HepG2 (cell line): ENCODE results near the gene POFUT2. TPM values are rescaled to one million over a fixed set of nuclear protein-coding genes. Genes with fewer than 3 reads are reported as not detected.

Experiments used
- ESRRA ChIP-seq: sonication (generic); formaldehyde crosslinking; IDR thresholded peaks from 2 replicates; pipeline ENCODE4 v1.5.1; 2020; ENCODE audit warnings: mild to moderate bottlenecking, low read depth, missing genetic modification reagents
- FOXO1 ChIP-seq: sonication (generic); formaldehyde crosslinking; IDR thresholded peaks from 2 replicates; pipeline ENCODE4 v1.4.0; 2020; ENCODE audit warnings: missing genetic modification reagents
- GABPA ChIP-seq, 2 experiments: IDR thresholded peaks; 2 replicates each; pipeline ENCODE4 v1.6.1; 2011 to 2016; ENCODE audit warnings: low read depth in 2 of 2, low read length in 1 of 2, missing biosample characterization in 1 of 2, missing genetic modification characterization in 1 of 2
- JUNB ChIP-seq: sonication (generic); formaldehyde crosslinking; IDR thresholded peaks from 2 replicates; pipeline ENCODE4 v1.8.0; 2022; ENCODE audit warnings: missing genetic modification reagents, mild to moderate bottlenecking, borderline replicate concordance
- POLR2G ChIP-seq: fragments of 200-400 bp; formaldehyde crosslinking; IDR thresholded peaks from 2 replicates; pipeline ENCODE4 v1.6.1; 2018; ENCODE audit warnings: mild to moderate bottlenecking, low read depth, low read length, moderate library complexity
- REPIN1 ChIP-seq: sonication (generic); formaldehyde crosslinking; IDR thresholded peaks from 2 replicates; pipeline ENCODE4 v1.8.0; 2022; ENCODE audit warnings: missing genetic modification reagents, low read depth, mild to moderate bottlenecking, borderline replicate concordance
- SIN3A ChIP-seq: IDR thresholded peaks from 2 replicates; pipeline ENCODE4 v1.6.1; 2011; ENCODE audit warnings: low read depth, mild to moderate bottlenecking, control low read depth, low read length, borderline replicate concordance
- SOX6 ChIP-seq, 2 experiments: fragments of 450-650 bp in 1 of 2; sonication (generic) in 1 of 2; formaldehyde crosslinking in 1 of 2; IDR thresholded peaks; 2 replicates each; pipeline versions ENCODE4 v1.4.0 to v1.6.1; 2017 to 2020; ENCODE audit warnings: antibody characterized with exemption in 1 of 2, mild to moderate bottlenecking in 1 of 2, missing genetic modification reagents in 1 of 2
- ZNF24 ChIP-seq: fragments of 450-650 bp; IDR thresholded peaks from 2 replicates; pipeline ENCODE4 v1.6.1; 2017; ENCODE audit warnings: antibody characterized with exemption, mild to moderate bottlenecking
- ZNF329 ChIP-seq: sonication (generic); formaldehyde crosslinking; IDR thresholded peaks from 2 replicates; pipeline ENCODE4 v1.9.0; 2021; ENCODE audit warnings: low read depth, mild to moderate bottlenecking, missing genetic modification reagents
- ZNF547 ChIP-seq: sonication (generic); formaldehyde crosslinking; IDR thresholded peaks from 2 replicates; pipeline ENCODE4 v1.5.1; 2020; ENCODE audit warnings: mild to moderate bottlenecking, missing genetic modification reagents
- polyA plus RNA-seq, 8 experiments: library from polyadenylated mRNA; depleted of rRNA in 3 of 8; stranded (reverse) in 7 of 8; unstranded in 1 of 8; fragments of >200 nt; fragmentation: Illumina TruSeq in 4 of 8; extraction: Trizol in 4 of 8; gene quantifications; 2 replicates each; pipeline versions ENCODE4 v1.2.1 to v1.2.3, GENCODE V29; 2011 to 2016; ENCODE audit warnings: low read depth in 4 of 8, missing spikeins in 1 of 8, mixed read lengths in 1 of 8; ENCODE audit not compliant: insufficient read depth in 1 of 8
- total RNA-seq, 5 experiments: library from RNA; depleted of rRNA; stranded (reverse); fragments of >200 nt; fragmentation: Illumina TruSeq; extraction: Trizol; gene quantifications; 2 replicates each; pipeline ENCODE4 v1.2.3, GENCODE V29; 2016; ENCODE audit warnings: low read depth in 1 of 5
- TF ChIP-seq, protein P1 (sequence below): sonication (generic); formaldehyde crosslinking; IDR thresholded peaks from 2 replicates; pipeline ENCODE4 v1.4.0; 2020; ENCODE audit warnings: missing genetic modification reagents, borderline replicate concordance
- TF ChIP-seq, protein P2 (sequence below): sonication (generic); formaldehyde crosslinking; IDR thresholded peaks from 2 replicates; pipeline ENCODE4 v1.4.0; 2020; ENCODE audit warnings: missing genetic modification reagents
- TF ChIP-seq, protein P3 (sequence below): sonication (generic); formaldehyde crosslinking; IDR thresholded peaks from 2 replicates; pipeline ENCODE4 v1.4.0; 2020; ENCODE audit warnings: mild to moderate bottlenecking, missing genetic modification reagents

POFUT2 gene
- total and polyA plus RNA-seq, 2 of the 13 experiments (the other 11 are each of a cell fraction or from before 2014, with no cell fraction given) = 22.8 to 24.0 TPM

DNA sequence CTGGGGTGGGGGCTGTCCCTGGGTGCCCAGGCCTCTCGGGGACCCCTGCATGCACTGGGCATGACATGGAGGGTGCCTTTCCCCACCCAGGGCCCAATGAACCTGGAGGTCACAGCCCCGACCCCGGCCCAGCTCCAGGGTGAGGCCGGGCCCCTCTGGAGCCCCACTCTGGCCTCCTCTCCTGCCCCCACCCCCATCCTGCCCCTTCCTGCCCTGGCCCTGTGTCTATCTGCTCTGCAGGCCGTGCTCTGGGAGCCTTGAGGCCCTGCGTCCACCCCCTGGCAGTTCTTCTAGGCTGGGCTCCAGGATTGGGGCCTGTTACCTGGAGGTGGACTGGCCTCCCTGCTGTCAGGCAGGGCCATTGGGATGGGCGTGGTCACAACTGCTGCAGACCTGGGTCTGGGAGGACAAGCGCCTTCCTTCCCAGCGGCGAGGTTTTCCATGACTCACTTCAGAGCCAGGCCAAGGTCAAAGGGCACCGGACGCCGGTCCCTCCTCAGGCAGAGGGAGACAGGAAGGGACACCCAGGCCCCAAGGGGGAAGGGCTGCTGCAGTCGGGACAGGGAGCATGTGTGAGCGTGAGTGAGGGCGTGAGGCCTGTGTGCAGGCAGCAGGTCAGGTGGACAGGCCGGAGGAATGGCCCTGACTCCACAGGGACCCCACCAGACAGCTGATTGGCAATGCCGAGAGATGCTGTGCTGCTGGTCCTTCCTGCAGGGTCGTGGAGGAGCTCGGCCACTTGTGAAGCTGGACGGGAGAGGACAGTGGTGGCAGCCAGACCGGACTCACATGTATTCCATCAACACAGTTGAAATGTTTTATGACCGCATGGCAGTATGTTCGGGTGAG is 31.1 kb upstream of the POFUT2 start (continued):
- TF ChIP-seq, protein P1, sequence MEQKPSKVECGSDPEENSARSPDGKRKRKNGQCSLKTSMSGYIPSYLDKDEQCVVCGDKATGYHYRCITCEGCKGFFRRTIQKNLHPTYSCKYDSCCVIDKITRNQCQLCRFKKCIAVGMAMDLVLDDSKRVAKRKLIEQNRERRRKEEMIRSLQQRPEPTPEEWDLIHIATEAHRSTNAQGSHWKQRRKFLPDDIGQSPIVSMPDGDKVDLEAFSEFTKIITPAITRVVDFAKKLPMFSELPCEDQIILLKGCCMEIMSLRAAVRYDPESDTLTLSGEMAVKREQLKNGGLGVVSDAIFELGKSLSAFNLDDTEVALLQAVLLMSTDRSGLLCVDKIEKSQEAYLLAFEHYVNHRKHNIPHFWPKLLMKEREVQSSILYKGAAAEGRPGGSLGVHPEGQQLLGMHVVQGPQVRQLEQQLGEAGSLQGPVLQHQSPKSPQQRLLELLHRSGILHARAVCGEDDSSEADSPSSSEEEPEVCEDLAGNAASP (CRISPR knock-in tag) = peak; percentile 75; the same call in 1 of the 2 replicates
- no peak for TF ChIP-seq SOX6 (IDR thresholded peaks at IDR 0.05)
- TF ChIP-seq SOX6 (CRISPR knock-in tag; IDR thresholded peaks at IDR 0.05) = peak; percentile 73
- peak; percentile 22; the same call in 1 of the 2 replicates for TF ChIP-seq ESRRA (CRISPR knock-in tag)
- TF ChIP-seq GABPA (IDR thresholded peaks at IDR 0.05; ENCODE audit: low read depth, low read length) = no peak
- TF ChIP-seq GABPA (CRISPR knock-in tag; IDR thresholded peaks at IDR 0.05; ENCODE audit: low read depth) = peak; percentile 76
- TF ChIP-seq, protein P2, sequence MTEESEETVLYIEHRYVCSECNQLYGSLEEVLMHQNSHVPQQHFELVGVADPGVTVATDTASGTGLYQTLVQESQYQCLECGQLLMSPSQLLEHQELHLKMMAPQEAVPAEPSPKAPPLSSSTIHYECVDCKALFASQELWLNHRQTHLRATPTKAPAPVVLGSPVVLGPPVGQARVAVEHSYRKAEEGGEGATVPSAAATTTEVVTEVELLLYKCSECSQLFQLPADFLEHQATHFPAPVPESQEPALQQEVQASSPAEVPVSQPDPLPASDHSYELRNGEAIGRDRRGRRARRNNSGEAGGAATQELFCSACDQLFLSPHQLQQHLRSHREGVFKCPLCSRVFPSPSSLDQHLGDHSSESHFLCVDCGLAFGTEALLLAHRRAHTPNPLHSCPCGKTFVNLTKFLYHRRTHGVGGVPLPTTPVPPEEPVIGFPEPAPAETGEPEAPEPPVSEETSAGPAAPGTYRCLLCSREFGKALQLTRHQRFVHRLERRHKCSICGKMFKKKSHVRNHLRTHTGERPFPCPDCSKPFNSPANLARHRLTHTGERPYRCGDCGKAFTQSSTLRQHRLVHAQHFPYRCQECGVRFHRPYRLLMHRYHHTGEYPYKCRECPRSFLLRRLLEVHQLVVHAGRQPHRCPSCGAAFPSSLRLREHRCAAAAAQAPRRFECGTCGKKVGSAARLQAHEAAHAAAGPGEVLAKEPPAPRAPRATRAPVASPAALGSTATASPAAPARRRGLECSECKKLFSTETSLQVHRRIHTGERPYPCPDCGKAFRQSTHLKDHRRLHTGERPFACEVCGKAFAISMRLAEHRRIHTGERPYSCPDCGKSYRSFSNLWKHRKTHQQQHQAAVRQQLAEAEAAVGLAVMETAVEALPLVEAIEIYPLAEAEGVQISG = peak; percentile 65
- TF ChIP-seq ZNF547 = peak; percentile 71; the same call in 1 of the 2 replicates
- peak; percentile 50; the same call in 1 of the 2 replicates for TF ChIP-seq JUNB
- no peak for TF ChIP-seq SIN3A
- no peak for TF ChIP-seq REPIN1
- TF ChIP-seq, protein P3, sequence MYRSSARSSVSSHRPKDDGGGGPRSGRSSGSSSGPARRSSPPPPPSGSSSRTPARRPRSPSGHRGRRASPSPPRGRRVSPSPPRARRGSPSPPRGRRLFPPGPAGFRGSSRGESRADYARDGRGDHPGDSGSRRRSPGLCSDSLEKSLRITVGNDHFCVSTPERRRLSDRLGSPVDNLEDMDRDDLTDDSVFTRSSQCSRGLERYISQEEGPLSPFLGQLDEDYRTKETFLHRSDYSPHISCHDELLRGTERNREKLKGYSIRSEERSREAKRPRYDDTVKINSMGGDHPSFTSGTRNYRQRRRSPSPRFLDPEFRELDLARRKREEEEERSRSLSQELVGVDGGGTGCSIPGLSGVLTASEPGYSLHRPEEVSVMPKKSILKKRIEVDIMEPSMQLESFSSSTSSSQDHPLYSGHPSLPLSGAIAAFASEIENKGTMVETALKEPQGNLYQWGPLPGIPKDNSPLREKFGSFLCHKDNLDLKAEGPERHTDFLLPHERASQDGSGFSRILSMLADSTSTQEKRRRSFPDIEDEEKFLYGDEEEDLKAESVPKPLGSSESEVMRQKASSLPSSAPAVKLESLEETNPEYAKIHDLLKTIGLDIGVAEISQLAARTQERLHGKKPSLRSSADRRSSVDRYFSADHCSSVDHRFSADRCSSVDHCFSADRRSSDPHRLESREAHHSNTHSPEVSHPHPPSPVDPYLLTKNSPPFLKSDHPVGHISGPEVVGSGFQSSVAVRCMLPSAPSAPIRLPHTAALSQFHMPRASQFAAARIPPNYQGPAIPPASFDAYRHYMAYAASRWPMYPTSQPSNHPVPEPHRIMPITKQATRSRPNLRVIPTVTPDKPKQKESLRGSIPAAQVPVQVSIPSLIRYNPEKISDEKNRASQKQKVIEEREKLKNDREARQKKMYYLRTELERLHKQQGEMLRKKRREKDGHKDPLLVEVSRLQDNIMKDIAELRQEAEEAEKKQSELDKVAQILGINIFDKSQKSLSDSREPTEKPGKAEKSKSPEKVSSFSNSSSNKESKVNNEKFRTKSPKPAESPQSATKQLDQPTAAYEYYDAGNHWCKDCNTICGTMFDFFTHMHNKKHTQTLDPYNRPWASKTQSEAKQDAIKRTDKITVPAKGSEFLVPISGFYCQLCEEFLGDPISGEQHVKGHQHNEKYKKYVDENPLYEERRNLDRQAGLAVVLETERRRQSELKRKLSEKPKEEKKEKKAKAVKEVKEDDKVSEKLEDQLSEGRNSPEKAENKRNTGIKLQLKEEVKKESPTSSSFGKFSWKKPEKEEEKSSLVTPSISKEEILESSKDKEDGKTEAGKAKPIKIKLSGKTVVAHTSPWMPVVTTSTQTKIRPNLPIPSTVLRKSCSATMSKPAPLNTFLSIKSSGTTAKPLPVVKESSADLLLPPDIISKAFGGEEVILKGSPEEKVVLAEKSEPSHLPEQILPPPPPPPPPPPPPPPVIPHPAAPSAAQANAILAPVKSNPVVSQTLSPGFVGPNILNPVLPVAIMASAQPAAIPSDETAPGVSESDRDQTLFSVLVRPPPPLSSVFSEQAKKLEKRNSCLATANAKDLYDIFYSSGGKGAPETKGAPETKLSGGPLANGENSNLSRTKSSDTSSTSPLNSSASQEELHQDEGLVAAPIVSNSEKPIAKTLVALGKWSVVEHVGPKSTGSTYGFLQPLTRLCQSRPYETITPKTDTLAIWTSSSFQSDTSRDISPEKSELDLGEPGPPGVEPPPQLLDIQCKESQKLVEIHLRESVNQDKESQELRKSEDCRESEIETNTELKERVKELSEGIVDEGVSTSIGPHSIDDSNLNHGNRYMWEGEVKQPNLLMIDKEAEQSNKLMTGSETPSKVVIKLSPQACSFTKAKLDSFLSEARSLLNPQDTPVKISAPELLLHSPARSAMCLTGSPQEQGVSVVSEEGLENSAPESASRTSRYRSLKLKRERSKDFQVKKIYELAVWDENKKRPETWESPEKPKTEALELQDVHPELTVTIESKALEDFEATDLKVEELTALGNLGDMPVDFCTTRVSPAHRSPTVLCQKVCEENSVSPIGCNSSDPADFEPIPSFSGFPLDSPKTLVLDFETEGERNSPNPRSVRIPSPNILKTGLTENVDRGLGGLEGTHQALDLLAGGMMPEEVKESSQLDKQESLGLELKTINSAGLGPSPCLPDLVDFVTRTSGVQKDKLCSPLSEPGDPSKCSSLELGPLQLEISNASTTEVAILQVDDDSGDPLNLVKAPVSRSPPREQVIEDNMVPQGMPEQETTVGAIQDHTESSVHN (CRISPR knock-in tag) = no peak
- TF ChIP-seq ZNF24 = no peak
- no peak for TF ChIP-seq ZNF329
- peak; percentile 70 for TF ChIP-seq POLR2G
- TF ChIP-seq FOXO1 (CRISPR knock-in tag) = peak; percentile 70
